Stimulated activated memory B cell treated with anti-CD40 and anti-IgM and Interleukin-4, amounts not matched to agents 10 μg/mL and 1 μg/mL and 100 μg/mL, for 72 hours (primary cell): Measurements from ENCODE around the gene TTLL3.

Experiments
- ATAC-seq: fragments of 150-1000 bp; cut with Tn5 transposase; 2 replicates; pipeline ENCODE4 v1.10.0; 2021
- H3K27ac Mint-ChIP-seq: one replicate; pipeline ENCODE4 v1.8.0; 2022; ENCODE audit warnings: mild to moderate bottlenecking, mixed read lengths
- H3K27me3 Mint-ChIP-seq: one replicate; pipeline ENCODE4 v1.8.0; 2022; ENCODE audit warnings: mixed read lengths
- H3K36me3 Mint-ChIP-seq: one replicate; pipeline ENCODE4 v1.8.0; 2022; ENCODE audit warnings: mixed read lengths
- H3K4me1 Mint-ChIP-seq: one replicate; pipeline ENCODE4 v1.8.0; 2022; ENCODE audit warnings: mixed read lengths
- H3K4me3 Mint-ChIP-seq: one replicate; pipeline ENCODE4 v1.8.0; 2022; ENCODE audit warnings: mild to moderate bottlenecking, moderate library complexity, mixed read lengths
- H3K9me3 Mint-ChIP-seq: one replicate; pipeline ENCODE4 v1.8.0; 2022; ENCODE audit warnings: mixed read lengths

The TTLL3 gene

GRCh38 chr3:9791127-9791526, 18.9 kb upstream of the TTLL3 start:
- Mint-ChIP-seq H3K27ac (no peak overlapping the region), H3K36me3 (peaks cover 69% of the 10 kb centered on the region), H3K4me3 (peak overlapping the region; percentile 30), H3K27me3 (no peaks in the 10 kb centered on the region), H3K9me3 (no peaks in the 10 kb centered on the region), H3K4me1 (peaks cover 57% of the 10 kb centered on the region)
- ATAC-seq: no peak

GRCh38 chr3:9791790-9792404, 18.2 kb upstream of the TTLL3 start:
- Mint-ChIP-seq H3K36me3 (peaks cover 66% of the 10 kb centered on the region), H3K27me3 (no peaks in the 10 kb centered on the region), H3K4me1 (peaks cover 62% of the 10 kb centered on the region), H3K4me3 (peak overlapping the region; percentile 91), H3K9me3 (no peaks in the 10 kb centered on the region), H3K27ac (peak overlapping the region; percentile 100)
- ATAC-seq: no peak

- Mint-ChIP-seq H3K36me3 (peaks cover 65% of the 10 kb centered on the region), H3K9me3 (no peaks in the 10 kb centered on the region), H3K4me3 (peak within 1 kb of the TSS; percentile 91), H3K27me3 (no peaks in the 10 kb centered on the region), H3K27ac (peak within 1 kb of the TSS; percentile 100), H3K4me1 (peaks cover 66% of the 10 kb centered on the region)
- ATAC-seq: peak; percentile 90
Observed at GRCh38 chr3:9792405-9793160, 17.5 kb upstream of the TTLL3 start, which contains the start of the genes ARPC4 and TADA3. Gene ARPC4, plus strand, starts transcription at chr3:9793082. Its CDS starts 40 bp downstream, at chr3:9793122. Gene TADA3, minus strand, starts transcription at chr3:9792473. Its CDS starts 1,007 bp downstream, at chr3:9791466.

GRCh38 chr3:9793161-9793781, 16.8 kb upstream of the TTLL3 start:
- no peaks in the 10 kb centered on the region for H3K27me3 Mint-ChIP-seq
- H3K36me3 Mint-ChIP-seq: peaks cover 67% of the 10 kb centered on the region
- peak overlapping the region; percentile 91 for H3K4me3 Mint-ChIP-seq
- peak; percentile 0 for ATAC-seq
- H3K4me1 Mint-ChIP-seq: peaks cover 67% of the 10 kb centered on the region
- H3K27ac Mint-ChIP-seq: peak overlapping the region; percentile 100
- no peaks in the 10 kb centered on the region for H3K9me3 Mint-ChIP-seq

- no peak for ATAC-seq
- H3K9me3 Mint-ChIP-seq: no peaks in the 10 kb centered on the region
- H3K36me3 Mint-ChIP-seq: peaks cover 59% of the 10 kb centered on the region
- peaks cover 68% of the 10 kb centered on the region for H3K4me1 Mint-ChIP-seq
- no peaks in the 10 kb centered on the region for H3K27me3 Mint-ChIP-seq
- H3K27ac Mint-ChIP-seq: peak overlapping the region; percentile 100
- peak overlapping the region; percentile 91 for H3K4me3 Mint-ChIP-seq
Observed at GRCh38 chr3:9794400-9794799, 15.7 kb upstream of the TTLL3 start.

- Mint-ChIP-seq H3K36me3 (peaks cover 51% of the 10 kb centered on the region), H3K9me3 (no peaks in the 10 kb centered on the region), H3K4me3 (peak overlapping the region; percentile 91), H3K27ac (peak overlapping the region; percentile 100), H3K27me3 (no peaks in the 10 kb centered on the region), H3K4me1 (peaks cover 63% of the 10 kb centered on the region)
- peak; percentile 73 for ATAC-seq
Observed at GRCh38 chr3:9795207-9795606, 14.9 kb upstream of the TTLL3 start.

- H3K4me3 Mint-ChIP-seq: no peak overlapping the region
- no peaks in the 10 kb centered on the region for H3K27me3 Mint-ChIP-seq
- ATAC-seq: no peak
- peaks cover 45% of the 10 kb centered on the region for H3K4me1 Mint-ChIP-seq
- H3K27ac Mint-ChIP-seq: peak overlapping the region; percentile 100
- peaks cover 47% of the 10 kb centered on the region for H3K36me3 Mint-ChIP-seq
- no peaks in the 10 kb centered on the region for H3K9me3 Mint-ChIP-seq
Observed at GRCh38 chr3:9797196-9797945, 12.7 kb upstream of the TTLL3 start.

GRCh38 chr3:9800529-9800928, 9.5 kb upstream of the TTLL3 start:
- H3K27me3 Mint-ChIP-seq: no peaks in the 10 kb centered on the region
- ATAC-seq: no peak
- H3K4me1 Mint-ChIP-seq: peaks cover 44% of the 10 kb centered on the region
- H3K36me3 Mint-ChIP-seq: peaks cover 57% of the 10 kb centered on the region
- no peak overlapping the region for H3K4me3 Mint-ChIP-seq
- H3K27ac Mint-ChIP-seq: no peak overlapping the region
- no peaks in the 10 kb centered on the region for H3K9me3 Mint-ChIP-seq

GRCh38 chr3:9803494-9803893, 6.6 kb upstream of the TTLL3 start:
- H3K4me3 Mint-ChIP-seq: no peak overlapping the region
- H3K36me3 Mint-ChIP-seq: peaks cover 51% of the 10 kb centered on the region
- peak overlapping the region; percentile 72 for H3K27ac Mint-ChIP-seq

GRCh38 chr3:9804996-9805395, 5.1 kb upstream of the TTLL3 start:
- Mint-ChIP-seq H3K27ac (peak overlapping the region; percentile 7), H3K9me3 (no peaks in the 10 kb centered on the region), H3K4me3 (no peak overlapping the region), H3K36me3 (peaks cover 53% of the 10 kb centered on the region), H3K27me3 (no peaks in the 10 kb centered on the region), H3K4me1 (peaks cover 58% of the 10 kb centered on the region)
- ATAC-seq: no peak

More at GRCh38 chr3:9803494-9803893, 6.6 kb upstream of the TTLL3 start:
- Mint-ChIP-seq H3K4me1 (peaks cover 45% of the 10 kb centered on the region), H3K27me3 (no peaks in the 10 kb centered on the region), H3K9me3 (no peaks in the 10 kb centered on the region)
- ATAC-seq: no peak

GRCh38 chr3:9806137-9806536, 3.9 kb upstream of the TTLL3 start:
- H3K27ac Mint-ChIP-seq: peak overlapping the region; percentile 7
- peaks cover 56% of the 10 kb centered on the region for H3K36me3 Mint-ChIP-seq
- no peak overlapping the region for H3K4me3 Mint-ChIP-seq
- peaks cover 65% of the 10 kb centered on the region for H3K4me1 Mint-ChIP-seq
- no peaks in the 10 kb centered on the region for H3K27me3 Mint-ChIP-seq
- ATAC-seq: no peak
- H3K9me3 Mint-ChIP-seq: no peaks in the 10 kb centered on the region

- Mint-ChIP-seq H3K4me1 (peaks cover 68% of the 10 kb centered on the region), H3K27me3 (no peaks in the 10 kb centered on the region), H3K36me3 (peaks cover 64% of the 10 kb centered on the region)
Observed at GRCh38 chr3:9806688-9807589, 3.1 kb upstream of the TTLL3 start.

GRCh38 chr3:9807981-9808344, 2.1 kb upstream of the TTLL3 start:
- Mint-ChIP-seq H3K27me3 (no peaks in the 10 kb centered on the region), H3K36me3 (peaks cover 62% of the 10 kb centered on the region), H3K9me3 (no peaks in the 10 kb centered on the region), H3K4me3 (no peak overlapping the region), H3K27ac (peak overlapping the region; percentile 94), H3K4me1 (peaks cover 66% of the 10 kb centered on the region)
- ATAC-seq: no peak

More at GRCh38 chr3:9806688-9807589, 3.1 kb upstream of the TTLL3 start:
- Mint-ChIP-seq H3K4me3 (no peak overlapping the region), H3K9me3 (no peaks in the 10 kb centered on the region), H3K27ac (peak overlapping the region; percentile 7)
- no peak for ATAC-seq

- Mint-ChIP-seq H3K36me3 (peaks cover 62% of the 10 kb centered on the region), H3K4me1 (peaks cover 61% of the 10 kb centered on the region), H3K27ac (peak overlapping the region; percentile 94), H3K9me3 (no peaks in the 10 kb centered on the region), H3K27me3 (no peaks in the 10 kb centered on the region), H3K4me3 (no peak overlapping the region)
- ATAC-seq: peak; percentile 79
Observed at GRCh38 chr3:9808345-9809037, 1.6 kb upstream of the TTLL3 start.
